ENCODE results near the gene GPR12. TPM values are rescaled to one million over a fixed set of nuclear protein-coding genes. Genes with fewer than 3 reads are reported as not detected.

Gene GPR12
- polyA plus RNA-seq, 1 donor from 2014 or later, result 6.7 TPM

DNA sequence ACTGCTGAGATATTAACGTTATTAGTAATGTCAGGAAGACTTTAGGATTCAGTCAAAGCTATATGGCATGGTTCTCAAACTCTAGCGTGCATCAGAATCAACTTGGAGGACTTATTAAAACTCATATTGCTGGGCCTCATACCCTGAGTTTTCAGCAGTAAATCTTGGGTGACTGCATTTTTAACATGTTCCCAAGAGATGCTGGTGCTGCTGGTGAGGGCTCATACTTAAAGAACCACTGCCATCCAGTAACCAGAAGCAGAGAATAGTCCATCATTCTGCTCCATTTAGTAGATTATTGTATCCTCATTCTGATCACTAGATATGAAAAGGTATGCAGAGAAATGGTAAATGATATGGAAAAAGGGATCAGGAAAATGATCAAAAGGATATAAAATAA lies 7.9 kb downstream of the GPR12 start:
- H3K9me2 ChIP-seq (ENCODE audit: insufficient read depth, low read length), result no peaks in the 10 kb centered on the region
- no peak overlapping the region for H3K4me2 ChIP-seq (ENCODE audit: low read length)
- no peaks in the 10 kb centered on the region for H3F3A ChIP-seq (ENCODE audit: insufficient read depth, low read length, poor library complexity, severe bottlenecking)
- TF ChIP-seq POLR2AphosphoS5 (IDR thresholded peaks at IDR 0.05) (no peak), TAF1 (IDR thresholded peaks at IDR 0.05; ENCODE audit: low read depth) (no peak), EZH2 (IDR thresholded peaks at IDR 0.05; ENCODE audit: borderline replicate concordance, insufficient read depth, low read length, poor library complexity, severe bottlenecking) (no peak), EP300 (conservative IDR thresholded peaks at IDR 0.05; ENCODE audit: poor library complexity, severe bottlenecking) (no peak)
- TF ChIP-seq, protein P1, sequence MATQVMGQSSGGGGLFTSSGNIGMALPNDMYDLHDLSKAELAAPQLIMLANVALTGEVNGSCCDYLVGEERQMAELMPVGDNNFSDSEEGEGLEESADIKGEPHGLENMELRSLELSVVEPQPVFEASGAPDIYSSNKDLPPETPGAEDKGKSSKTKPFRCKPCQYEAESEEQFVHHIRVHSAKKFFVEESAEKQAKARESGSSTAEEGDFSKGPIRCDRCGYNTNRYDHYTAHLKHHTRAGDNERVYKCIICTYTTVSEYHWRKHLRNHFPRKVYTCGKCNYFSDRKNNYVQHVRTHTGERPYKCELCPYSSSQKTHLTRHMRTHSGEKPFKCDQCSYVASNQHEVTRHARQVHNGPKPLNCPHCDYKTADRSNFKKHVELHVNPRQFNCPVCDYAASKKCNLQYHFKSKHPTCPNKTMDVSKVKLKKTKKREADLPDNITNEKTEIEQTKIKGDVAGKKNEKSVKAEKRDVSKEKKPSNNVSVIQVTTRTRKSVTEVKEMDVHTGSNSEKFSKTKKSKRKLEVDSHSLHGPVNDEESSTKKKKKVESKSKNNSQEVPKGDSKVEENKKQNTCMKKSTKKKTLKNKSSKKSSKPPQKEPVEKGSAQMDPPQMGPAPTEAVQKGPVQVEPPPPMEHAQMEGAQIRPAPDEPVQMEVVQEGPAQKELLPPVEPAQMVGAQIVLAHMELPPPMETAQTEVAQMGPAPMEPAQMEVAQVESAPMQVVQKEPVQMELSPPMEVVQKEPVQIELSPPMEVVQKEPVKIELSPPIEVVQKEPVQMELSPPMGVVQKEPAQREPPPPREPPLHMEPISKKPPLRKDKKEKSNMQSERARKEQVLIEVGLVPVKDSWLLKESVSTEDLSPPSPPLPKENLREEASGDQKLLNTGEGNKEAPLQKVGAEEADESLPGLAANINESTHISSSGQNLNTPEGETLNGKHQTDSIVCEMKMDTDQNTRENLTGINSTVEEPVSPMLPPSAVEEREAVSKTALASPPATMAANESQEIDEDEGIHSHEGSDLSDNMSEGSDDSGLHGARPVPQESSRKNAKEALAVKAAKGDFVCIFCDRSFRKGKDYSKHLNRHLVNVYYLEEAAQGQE (IDR thresholded peaks at IDR 0.05; ENCODE audit: borderline replicate concordance), result no peak
- H3K27me3 ChIP-seq (ENCODE audit: insufficient read depth, low read depth, low read length), result peaks cover 3% of the 10 kb centered on the region
- H3K9me3 ChIP-seq (ENCODE audit: low read length), result no peaks in the 10 kb centered on the region
- H3K36me3 ChIP-seq (ENCODE audit: insufficient read depth, low read length), result no peaks in the 10 kb centered on the region
- no peak overlapping the region for H3K4me3 ChIP-seq (ENCODE audit: low read length)
- H3K79me2 ChIP-seq (replicated peaks; ENCODE audit: insufficient read depth, low read length), result no peaks in the 10 kb centered on the region
- H2AFZ ChIP-seq (ENCODE audit: low read depth, low read length), result no peak overlapping the region
- no peaks in the 10 kb centered on the region for H4K20me1 ChIP-seq (ENCODE audit: insufficient read depth)
- no peak overlapping the region for H3K27ac ChIP-seq (ENCODE audit: low read length)
- H3K9ac ChIP-seq (ENCODE audit: low read length), result no peak overlapping the region

DNA sequence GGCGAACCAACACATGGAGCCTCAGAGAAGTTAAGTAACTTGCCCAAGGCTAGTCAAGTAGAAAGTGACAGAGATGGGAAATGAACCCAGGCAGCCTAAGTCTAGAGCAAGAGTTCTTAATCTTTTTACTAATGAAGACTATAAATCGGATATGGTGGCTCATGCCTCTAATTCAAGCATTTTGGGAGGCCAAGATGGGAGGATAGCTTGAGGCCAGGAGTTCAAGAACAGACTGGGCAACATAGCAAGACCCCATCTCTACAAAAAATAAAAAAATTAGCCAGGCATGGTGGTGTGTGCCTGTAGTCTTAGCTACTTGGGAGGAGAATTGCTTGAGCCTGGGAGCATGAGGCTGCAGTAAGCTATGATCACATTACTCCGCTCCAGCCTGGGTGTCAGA lies 10.7 kb downstream of the GPR12 start:
- H3K79me2 ChIP-seq (replicated peaks; ENCODE audit: insufficient read depth, low read length), result no peaks in the 10 kb centered on the region
- H3K27ac ChIP-seq (ENCODE audit: low read length), result no peak overlapping the region
- no peak overlapping the region for H3K4me3 ChIP-seq (ENCODE audit: low read length)
- H3K4me2 ChIP-seq (ENCODE audit: low read length), result no peak overlapping the region
- H3K9me3 ChIP-seq (ENCODE audit: low read length), result no peaks in the 10 kb centered on the region
- no peak for TF ChIP-seq POLR2AphosphoS5 (IDR thresholded peaks at IDR 0.05)
- TF ChIP-seq RAD21 (conservative IDR thresholded peaks at IDR 0.05), result no peak
- TF ChIP-seq EZH2 (IDR thresholded peaks at IDR 0.05; ENCODE audit: borderline replicate concordance, insufficient read depth, low read length, poor library complexity, severe bottlenecking), result no peak
- TF ChIP-seq, protein P2, sequence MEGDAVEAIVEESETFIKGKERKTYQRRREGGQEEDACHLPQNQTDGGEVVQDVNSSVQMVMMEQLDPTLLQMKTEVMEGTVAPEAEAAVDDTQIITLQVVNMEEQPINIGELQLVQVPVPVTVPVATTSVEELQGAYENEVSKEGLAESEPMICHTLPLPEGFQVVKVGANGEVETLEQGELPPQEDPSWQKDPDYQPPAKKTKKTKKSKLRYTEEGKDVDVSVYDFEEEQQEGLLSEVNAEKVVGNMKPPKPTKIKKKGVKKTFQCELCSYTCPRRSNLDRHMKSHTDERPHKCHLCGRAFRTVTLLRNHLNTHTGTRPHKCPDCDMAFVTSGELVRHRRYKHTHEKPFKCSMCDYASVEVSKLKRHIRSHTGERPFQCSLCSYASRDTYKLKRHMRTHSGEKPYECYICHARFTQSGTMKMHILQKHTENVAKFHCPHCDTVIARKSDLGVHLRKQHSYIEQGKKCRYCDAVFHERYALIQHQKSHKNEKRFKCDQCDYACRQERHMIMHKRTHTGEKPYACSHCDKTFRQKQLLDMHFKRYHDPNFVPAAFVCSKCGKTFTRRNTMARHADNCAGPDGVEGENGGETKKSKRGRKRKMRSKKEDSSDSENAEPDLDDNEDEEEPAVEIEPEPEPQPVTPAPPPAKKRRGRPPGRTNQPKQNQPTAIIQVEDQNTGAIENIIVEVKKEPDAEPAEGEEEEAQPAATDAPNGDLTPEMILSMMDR (IDR thresholded peaks at IDR 0.05; ENCODE audit: poor library complexity, severe bottlenecking), result no peak
- TF ChIP-seq, protein P1 (IDR thresholded peaks at IDR 0.05; ENCODE audit: borderline replicate concordance), result no peak
- no peak for TF ChIP-seq TAF1 (IDR thresholded peaks at IDR 0.05; ENCODE audit: low read depth)
- TF ChIP-seq EP300 (conservative IDR thresholded peaks at IDR 0.05; ENCODE audit: poor library complexity, severe bottlenecking), result no peak
- TF ChIP-seq SMC3 (conservative IDR thresholded peaks at IDR 0.05; ENCODE audit: poor library complexity), result no peak
- no peak for TF ChIP-seq MXI1 (conservative IDR thresholded peaks at IDR 0.05; ENCODE audit: poor library complexity, severe bottlenecking)
- H4K20me1 ChIP-seq (ENCODE audit: insufficient read depth), result no peaks in the 10 kb centered on the region
- no peaks in the 10 kb centered on the region for H3F3A ChIP-seq (ENCODE audit: insufficient read depth, low read length, poor library complexity, severe bottlenecking)
- no peaks in the 10 kb centered on the region for H3K9me2 ChIP-seq (ENCODE audit: insufficient read depth, low read length)
- H3K27me3 ChIP-seq (ENCODE audit: insufficient read depth, low read depth, low read length), result no peaks in the 10 kb centered on the region
- H3K9ac ChIP-seq (ENCODE audit: low read length), result no peak overlapping the region
- H2AFZ ChIP-seq (ENCODE audit: low read depth, low read length), result no peak overlapping the region
- H3K36me3 ChIP-seq (ENCODE audit: insufficient read depth, low read length), result no peaks in the 10 kb centered on the region
